H1 (cell line): ENCODE data around the gene ZSCAN20. TPM values are rescaled to one million over a fixed set of nuclear protein-coding genes. Genes with fewer than 3 reads are reported as not detected.

Experiments
- CTCF ChIA-PET: fragments of 300-600 bp; sonication (Branson Sonifier 250); formaldehyde crosslinking; loops from one replicate; lab custom pipeline; 2021; ENCODE audit not compliant: partially characterized antibody; lab: Charles Lee
- POLR2A ChIA-PET: fragments of 300-600 bp; sonication (Branson Sonifier 250); formaldehyde crosslinking; loops from one replicate; lab custom pipeline; 2021; ENCODE audit warnings: inconsistent platforms; ENCODE audit not compliant: partially characterized antibody; lab: Charles Lee
- DNase-seq, 2 experiments: peaks; one replicate each; pipeline versions ENCODE4 v3.0.0 to v3.0.0-alpha.2; 2010 to 2022; ENCODE audit warnings: low spot score in 2 of 2, low read depth in 1 of 2, mixed read lengths in 1 of 2
- FAIRE-seq: peaks from 2 replicates; lab custom pipeline; 2011; peaks lifted over from hg19 to GRCh38; lab: Jason Lieb, UNC
- H2AFZ ChIP-seq: 2 replicates; pipeline ENCODE4 v1.8.1; 2012; ENCODE audit warnings: low read length, inconsistent platforms
- H2AK5ac ChIP-seq: 2 replicates; pipeline ENCODE4 v1.6.1; 2013; ENCODE audit warnings: low read depth, low read length
- H2BK120ac ChIP-seq: replicated peaks from 2 replicates; pipeline ENCODE3; 2013; ENCODE audit warnings: low read depth, low read length, inconsistent platforms
- H2BK12ac ChIP-seq: 2 replicates; pipeline ENCODE4 v1.6.1; 2013; ENCODE audit warnings: low read depth, low read length
- H2BK15ac ChIP-seq: 2 replicates; pipeline ENCODE4 v1.6.1; 2013; ENCODE audit warnings: low read length
- H2BK20ac ChIP-seq: 2 replicates; pipeline ENCODE4 v1.6.1; 2013; ENCODE audit warnings: low read length
- H2BK5ac ChIP-seq: 2 replicates; pipeline ENCODE4 v1.6.1; 2013; ENCODE audit warnings: low read depth, low read length
- H3K14ac ChIP-seq: 2 replicates; pipeline ENCODE4 v1.6.1; 2013; ENCODE audit warnings: inconsistent platforms; ENCODE audit not compliant: insufficient read length
- H3K18ac ChIP-seq: 2 replicates; pipeline ENCODE4 v1.6.1; 2013; ENCODE audit warnings: low read length; ENCODE audit errors: extremely low read depth
- H3K23ac ChIP-seq: 2 replicates; pipeline ENCODE4 v1.6.1; 2013; ENCODE audit warnings: inconsistent platforms; ENCODE audit not compliant: insufficient read length
- H3K23me2 ChIP-seq: 2 replicates; pipeline ENCODE4 v1.6.1; 2013; ENCODE audit warnings: low read depth, low read length
- H3K27ac ChIP-seq: 2 replicates; pipeline ENCODE4 v1.6.1; 2011; ENCODE audit warnings: low read depth, low read length, inconsistent platforms
- H3K27me3 ChIP-seq, 4 experiments: replicated peaks in 1 of 4; 1 replicate in 1 of 4; 2 replicates in 3 of 4; pipeline versions ENCODE4 v1.6.1 to v1.8.1; 2011 to 2013; ENCODE audit warnings: low read length in 3 of 4, mild to moderate bottlenecking in 3 of 4, inconsistent platforms in 2 of 4, mixed read lengths in 2 of 4, moderate library complexity in 1 of 4; ENCODE audit not compliant: control insufficient read depth in 3 of 4, insufficient read depth in 3 of 4; ENCODE audit errors: extremely low read depth in 1 of 4
- H3K36me3 ChIP-seq, 4 experiments: 2 replicates each; pipeline versions ENCODE4 v1.6.1 to v1.8.1; 2011 to 2013; ENCODE audit warnings: mild to moderate bottlenecking in 4 of 4, low read length in 3 of 4, moderate library complexity in 2 of 4, control low read depth in 1 of 4, inconsistent platforms in 1 of 4; ENCODE audit not compliant: insufficient read depth in 4 of 4, control insufficient read depth in 2 of 4
- H3K4ac ChIP-seq: replicated peaks from 2 replicates; pipeline ENCODE3; 2013; ENCODE audit warnings: low read length, low read depth, mixed read lengths, inconsistent platforms; ENCODE audit not compliant: insufficient read length
- H3K4me1 ChIP-seq, 4 experiments: replicated peaks in 1 of 4; 1 replicate in 1 of 4; 2 replicates in 3 of 4; pipeline versions ENCODE4 v1.6.1 to v1.8.1; 2011 to 2013; ENCODE audit warnings: low read length in 3 of 4, inconsistent platforms in 2 of 4, mixed read lengths in 1 of 4; ENCODE audit not compliant: insufficient read depth in 4 of 4, control insufficient read depth in 3 of 4
- H3K4me2 ChIP-seq, 2 experiments: 2 replicates each; pipeline versions ENCODE4 v1.6.1 to v1.8.1; 2011 to 2013; ENCODE audit warnings: low read depth in 2 of 2, low read length in 2 of 2, control low read depth in 1 of 2, inconsistent platforms in 1 of 2, mild to moderate bottlenecking in 1 of 2; ENCODE audit not compliant: insufficient read depth in 1 of 2
- H3K4me3 ChIP-seq, 4 experiments: fragments of 200-600, 300-600 bp in 1 of 4; sonication (generic), shearing (Covaris generic), sonication (Bioruptor Twin) in 1 of 4; 2 replicates each; pipeline versions ENCODE4 v1.5.1 to v1.8.1; 2011 to 2016; ENCODE audit warnings: low read length in 4 of 4, low read depth in 3 of 4, control low read depth in 2 of 4, inconsistent platforms in 2 of 4, mild to moderate bottlenecking in 2 of 4, mixed read lengths in 1 of 4, moderate library complexity in 1 of 4; ENCODE audit not compliant: insufficient read depth in 2 of 4; ENCODE audit errors: extremely low read depth in 1 of 4
- H3K56ac ChIP-seq: replicated peaks from 2 replicates; pipeline ENCODE3; 2013; ENCODE audit warnings: low read depth, mild to moderate bottlenecking, mixed read lengths, low read length, inconsistent platforms; ENCODE audit not compliant: insufficient read length
- H3K79me1 ChIP-seq: 2 replicates; pipeline ENCODE4 v1.6.1; 2013; ENCODE audit warnings: low read depth, low read length, control low read depth
- H3K79me2 ChIP-seq, 2 experiments: 2 replicates each; pipeline versions ENCODE4 v1.6.1 to v1.8.1; 2012 to 2013; ENCODE audit warnings: low read length in 2 of 2, mild to moderate bottlenecking in 2 of 2, inconsistent platforms in 1 of 2; ENCODE audit not compliant: insufficient read depth in 2 of 2, control insufficient read depth in 1 of 2
- H3K9ac ChIP-seq, 4 experiments: replicated peaks in 1 of 4; 1 replicate in 1 of 4; 2 replicates in 3 of 4; pipeline versions ENCODE4 v1.6.1 to v1.8.1; 2011 to 2013; ENCODE audit warnings: low read depth in 3 of 4, low read length in 3 of 4, control low read depth in 2 of 4, mild to moderate bottlenecking in 2 of 4, moderate library complexity in 2 of 4, inconsistent platforms in 1 of 4; ENCODE audit errors: extremely low read depth in 1 of 4
- H3K9me3 ChIP-seq, 2 experiments: 2 replicates each; pipeline versions ENCODE4 v1.6.1 to v1.8.1; 2012 to 2013; ENCODE audit warnings: mild to moderate bottlenecking in 2 of 2, moderate library complexity in 2 of 2, control low read depth in 1 of 2, inconsistent platforms in 1 of 2, low read depth in 1 of 2, low read length in 1 of 2, mixed read lengths in 1 of 2; ENCODE audit not compliant: insufficient read depth in 2 of 2
- H4K20me1 ChIP-seq, 2 experiments: replicated peaks in 1 of 2; 2 replicates each; pipeline versions ENCODE3 to v1.8.1; 2011 to 2013; ENCODE audit warnings: inconsistent platforms in 2 of 2, low read length in 2 of 2, mild to moderate bottlenecking in 1 of 2; ENCODE audit not compliant: insufficient read depth in 2 of 2, control insufficient read depth in 1 of 2
- H4K5ac ChIP-seq: 2 replicates; pipeline ENCODE4 v1.6.1; 2013; ENCODE audit warnings: low read length, low read depth, mixed read lengths, inconsistent platforms; ENCODE audit not compliant: insufficient read length
- H4K8ac ChIP-seq: 2 replicates; pipeline ENCODE4 v1.8.0; 2013; ENCODE audit warnings: mild to moderate bottlenecking, moderate library complexity, low read length, inconsistent platforms; ENCODE audit not compliant: insufficient read depth; ENCODE audit errors: extremely low read depth
- H4K91ac ChIP-seq: replicated peaks from 2 replicates; pipeline ENCODE3; 2013; ENCODE audit warnings: low read length, mixed read lengths, inconsistent platforms; ENCODE audit not compliant: insufficient read length
- BCL11A ChIP-seq, 2 experiments: IDR thresholded peaks; one replicate each; pipeline ENCODE4 v1.6.1; 2011; ENCODE audit warnings: low read depth in 2 of 2, low read length in 2 of 2, mild to moderate bottlenecking in 2 of 2
- GABPA ChIP-seq: IDR thresholded peaks from 2 replicates; pipeline ENCODE4 v1.6.1; 2011; ENCODE audit warnings: mild to moderate bottlenecking, low read length, moderate library complexity, borderline replicate concordance; ENCODE audit not compliant: insufficient read depth
- HDAC6 ChIP-seq: IDR thresholded peaks from one replicate; pipeline ENCODE4 v1.7.1; 2012; ENCODE audit warnings: low read depth, mild to moderate bottlenecking, inconsistent platforms, low read length, moderate library complexity
- KDM5A ChIP-seq: fragments of 200-600 bp; IDR thresholded peaks from 2 replicates; pipeline ENCODE4 v1.7.1; 2012; ENCODE audit warnings: mild to moderate bottlenecking, low read length, inconsistent platforms, mixed read lengths
- RNF2 ChIP-seq: fragments of 200-900, 300-1000 bp; sonication (generic); IDR thresholded peaks from 2 replicates; pipeline ENCODE4 v1.7.1; 2016; ENCODE audit warnings: borderline replicate concordance, low read depth, mild to moderate bottlenecking, antibody characterized with exemption, low read length; ENCODE audit not compliant: poor library complexity, severe bottlenecking; ENCODE audit errors: missing control alignments
- SP2 ChIP-seq: IDR thresholded peaks from 2 replicates; pipeline ENCODE4 v1.6.1; 2012; ENCODE audit warnings: mild to moderate bottlenecking, low read length, inconsistent platforms
- WGBS, 2 experiments: shearing (Covaris generic) in 1 of 2; methylation state at CpG; one replicate each; pipeline versions ENCODE4 v1.1.6 to v1.1.7; 2013 to 2015; ENCODE audit warnings: low lambda C conversion rate in 2 of 2, mixed read lengths in 2 of 2, inconsistent platforms in 1 of 2, low coverage in 1 of 2, missing lambda C conversion rate in 1 of 2; ENCODE audit not compliant: insufficient replicate concordance in 2 of 2, insufficient coverage in 1 of 2, insufficient read length in 1 of 2; ENCODE audit errors: extremely low coverage in 1 of 2, missing lambda C conversion rate in 1 of 2; 5-methylcytosine and 5-hydroxymethylcytosine counted together
- polyA plus RNA-seq, 7 experiments: library from polyadenylated mRNA; depleted of rRNA in 3 of 7; stranded (reverse) in 5 of 7; unstranded in 2 of 7; fragments of >200 nt in 5 of 7; fragments of 200-250 nt in 2 of 7; gene quantifications; 1 replicate in 5 of 7; 2 replicates in 1 of 7; 4 replicates in 1 of 7; pipeline versions ENCODE4 v1.2.1 to v1.2.3, GENCODE V29; 2011 to 2013; ENCODE audit warnings: missing spikeins in 2 of 7, mixed read lengths in 2 of 7
- total RNA-seq: library from RNA; stranded (reverse); fragmentation: NEBNext Ultra II Directional; extraction: Animal tissue kit (Norgen Biotek cat#: 25700); gene quantifications from 2 replicates; pipeline ENCODE4 v1.2.1, GENCODE V29; 2021

ZSCAN20 gene
- total and polyA plus RNA-seq, 2 of the 8 experiments (the other 6 are each of a cell fraction or from before 2014, with no cell fraction given) = 0.70 to 3.4 TPM

DNA sequence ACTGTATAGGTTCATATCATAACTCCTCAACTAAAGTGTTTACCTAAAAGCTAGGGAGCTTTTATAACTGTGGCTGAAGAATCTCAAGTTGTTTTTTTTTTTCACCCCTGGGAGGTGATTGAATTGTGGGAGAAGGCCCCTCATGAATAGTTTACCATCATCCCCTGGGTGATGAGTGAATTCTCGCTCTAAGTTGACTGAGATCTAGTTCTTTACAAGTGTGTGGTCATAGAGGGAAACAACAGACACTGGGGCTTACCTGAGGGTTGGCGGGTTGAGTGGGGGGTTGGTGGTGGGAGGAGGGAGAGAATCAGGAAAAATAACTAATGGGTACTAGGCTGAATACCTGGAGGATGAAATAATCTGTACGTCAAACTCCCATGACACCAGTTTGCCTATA lies 7.9 kb upstream of the ZSCAN20 start:
- Histone ChIP-seq H3K23me2 (no peaks in the 10 kb centered on the region), H2BK12ac (no peak overlapping the region), H2BK5ac (no peak overlapping the region), H4K8ac (no peak overlapping the region), H3K4me2 (no peak overlapping the region), H3K79me2 (no peaks in the 10 kb centered on the region), H2BK120ac (no peak overlapping the region), H3K4me3 (no peak overlapping the region), H2BK20ac (no peak overlapping the region), H3K14ac (no peak overlapping the region), H2AK5ac (no peak overlapping the region), H3K18ac (no peak overlapping the region), H4K20me1 (no peaks in the 10 kb centered on the region), H3K4ac (no peak overlapping the region), H3K9ac (no peak overlapping the region), H3K9me3 (no peaks in the 10 kb centered on the region), H4K5ac (no peak overlapping the region), H3K56ac (no peak overlapping the region), H3K23ac (no peak overlapping the region), H3K4me1 (peaks cover 0 to 4% (median 0%) of the 10 kb centered on the region in 4 experiments; a peak in 1 of 7 replicates), H2BK15ac (no peak overlapping the region), H3K27ac (no peak overlapping the region), H3K36me3 (no peaks in the 10 kb centered on the region), H2AFZ (no peak overlapping the region), H3K27me3 (no peaks in the 10 kb centered on the region; a peak in 1 of 7 replicates), H3K79me1 (no peaks in the 10 kb centered on the region), H4K91ac (no peak overlapping the region)
- FAIRE-seq (no peak), DNase-seq (no peak)
- 77% methylated on average over 3 of the region's 3 CpGs; no CpG with 5 or more reads in 1 of the 2 experiments for WGBS, 2 experiments
- POLR2A ChIA-PET = no interaction called here
- no peak for TF ChIP-seq BCL11A (IDR thresholded peaks at IDR 0.05; ENCODE audit: low read depth in 2 of 2, low read length in 2 of 2)
- no peak for TF ChIP-seq RNF2
- TF ChIP-seq KDM5A = no peak
- no peak for TF ChIP-seq SP2
- TF ChIP-seq GABPA = no peak
- no peak for TF ChIP-seq HDAC6
- CTCF ChIA-PET = interaction anchor here (7.6 kb wide), 1 partner anchor 7 kb away, joined by 75 read pairs; no protein-coding TSS in a partner anchor
